Non-pigmented ciliary epithelial cell (primary cell): Measurements from ENCODE around the gene PYHIN1.
A peak's percentile ranks its signal among the peaks of the same experiment; 100 is the strongest.

ENCODE experiments used
- DNase-seq: peaks from one replicate; pipeline ENCODE4 v3.0.0-alpha.2; 2010; ENCODE audit warnings: low read depth

Gene PYHIN1

GRCh38 chr1:159014003-159014571 lies 82.7 kb downstream of the PYHIN1 start:
- DNase-seq = no peak

DNA sequence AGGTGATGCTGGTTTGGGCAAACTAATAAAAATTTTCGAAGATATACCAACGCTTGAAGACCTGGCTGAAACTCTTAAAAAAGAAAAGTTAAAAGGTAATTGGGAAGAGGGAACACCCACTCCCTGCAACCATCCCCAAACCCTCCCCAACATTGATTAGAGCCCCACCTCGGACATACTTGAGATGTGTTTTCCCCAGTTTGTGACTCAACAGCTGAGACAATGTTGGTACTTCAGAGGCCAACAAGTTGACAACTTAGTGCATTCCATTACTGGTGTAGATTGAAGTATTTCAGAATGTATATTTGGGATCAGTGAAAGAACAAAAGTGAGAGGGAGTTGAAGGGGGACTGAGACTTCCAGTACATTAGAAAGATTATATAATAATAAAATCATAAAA lies 83.5 kb downstream of the PYHIN1 start:
- no peak for DNase-seq

- DNase-seq = peak; percentile 81
Measured at GRCh38 chr1:159015440-159015909, 84.1 kb downstream of the PYHIN1 start.

GRCh38 chr1:159023723-159024122 lies 92.4 kb downstream of the PYHIN1 start:
- DNase-seq = no peak

DNA sequence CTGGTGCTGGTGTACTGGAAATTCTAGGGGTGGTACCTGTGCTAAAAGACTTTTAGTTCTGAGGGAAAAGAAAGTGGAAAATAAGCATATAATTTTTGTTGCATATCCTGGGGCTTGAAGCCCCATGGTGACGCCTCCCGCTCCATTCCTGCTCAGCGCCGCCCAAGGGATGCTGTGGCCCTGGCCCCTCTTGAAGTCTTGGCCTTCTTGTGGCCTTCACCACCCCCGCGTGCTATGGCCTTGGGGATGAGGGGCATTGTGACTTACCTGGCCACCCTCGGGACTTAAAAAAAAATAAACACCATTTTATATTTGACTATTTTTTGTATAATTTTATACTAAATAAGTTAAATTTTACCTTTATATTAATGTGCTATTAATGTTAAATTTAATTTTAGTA lies 93.7 kb downstream of the PYHIN1 start:
- no peak for DNase-seq
